Astrocyte of the spinal cord (primary cell): ENCODE data around the gene EZH2.
A peak's percentile ranks its signal among the peaks of the same experiment; 100 is the strongest.

Source experiments
- DNase-seq: peaks from one replicate; pipeline ENCODE4 v3.0.0; 2011; ENCODE audit warnings: low read depth, low spot score
- H3K4me3 ChIP-seq: 2 replicates; pipeline ENCODE4 v1.5.1; 2011; ENCODE audit warnings: low read depth, mild to moderate bottlenecking, low read length, moderate library complexity
- in situ Hi-C: cut with HindIII; loops from 2 replicates; pipeline ENCODE4 v1.10.0; 2017; ENCODE audit warnings: low sequenced_read_pairs
- TF ChIP-seq, protein P1 (sequence below): IDR thresholded peaks from 2 replicates; pipeline ENCODE4 v1.5.1; 2012; ENCODE audit warnings: low read depth, mild to moderate bottlenecking, low read length, inconsistent platforms

EZH2 gene

DNA sequence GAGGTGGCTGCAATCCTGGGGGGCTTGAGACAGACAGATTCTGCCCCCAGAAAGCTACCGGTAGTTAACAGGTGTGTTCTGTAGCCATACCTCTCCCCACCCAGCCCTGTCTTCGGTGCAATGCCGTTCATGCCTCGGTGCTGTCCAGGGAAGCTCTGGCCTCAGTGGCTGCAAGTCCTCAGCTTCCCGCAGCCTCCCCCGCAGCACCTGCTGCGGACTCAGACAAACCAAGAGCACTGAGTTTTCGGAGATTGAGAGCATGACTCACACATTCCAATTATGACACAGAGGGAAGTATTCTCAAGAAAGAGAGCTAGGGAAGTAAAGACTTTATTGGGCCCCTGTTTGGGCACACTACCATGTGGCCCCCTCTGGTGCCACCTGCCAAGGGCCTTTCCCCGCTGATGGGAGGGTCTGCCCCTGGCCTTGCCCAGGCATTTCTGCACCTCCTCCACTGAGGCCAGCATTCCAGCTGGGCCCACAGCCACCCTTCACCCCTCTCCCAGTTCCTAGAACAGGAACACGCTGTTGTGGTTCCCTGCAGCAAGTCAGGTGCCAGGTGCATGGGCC lies 30.2 kb upstream of the EZH2 start:
- no peak overlapping the region for H3K4me3 ChIP-seq
- peak; percentile 74 for DNase-seq
- in situ Hi-C loops, result no loop called here
- TF ChIP-seq, protein P1, sequence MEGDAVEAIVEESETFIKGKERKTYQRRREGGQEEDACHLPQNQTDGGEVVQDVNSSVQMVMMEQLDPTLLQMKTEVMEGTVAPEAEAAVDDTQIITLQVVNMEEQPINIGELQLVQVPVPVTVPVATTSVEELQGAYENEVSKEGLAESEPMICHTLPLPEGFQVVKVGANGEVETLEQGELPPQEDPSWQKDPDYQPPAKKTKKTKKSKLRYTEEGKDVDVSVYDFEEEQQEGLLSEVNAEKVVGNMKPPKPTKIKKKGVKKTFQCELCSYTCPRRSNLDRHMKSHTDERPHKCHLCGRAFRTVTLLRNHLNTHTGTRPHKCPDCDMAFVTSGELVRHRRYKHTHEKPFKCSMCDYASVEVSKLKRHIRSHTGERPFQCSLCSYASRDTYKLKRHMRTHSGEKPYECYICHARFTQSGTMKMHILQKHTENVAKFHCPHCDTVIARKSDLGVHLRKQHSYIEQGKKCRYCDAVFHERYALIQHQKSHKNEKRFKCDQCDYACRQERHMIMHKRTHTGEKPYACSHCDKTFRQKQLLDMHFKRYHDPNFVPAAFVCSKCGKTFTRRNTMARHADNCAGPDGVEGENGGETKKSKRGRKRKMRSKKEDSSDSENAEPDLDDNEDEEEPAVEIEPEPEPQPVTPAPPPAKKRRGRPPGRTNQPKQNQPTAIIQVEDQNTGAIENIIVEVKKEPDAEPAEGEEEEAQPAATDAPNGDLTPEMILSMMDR, result no peak

DNA sequence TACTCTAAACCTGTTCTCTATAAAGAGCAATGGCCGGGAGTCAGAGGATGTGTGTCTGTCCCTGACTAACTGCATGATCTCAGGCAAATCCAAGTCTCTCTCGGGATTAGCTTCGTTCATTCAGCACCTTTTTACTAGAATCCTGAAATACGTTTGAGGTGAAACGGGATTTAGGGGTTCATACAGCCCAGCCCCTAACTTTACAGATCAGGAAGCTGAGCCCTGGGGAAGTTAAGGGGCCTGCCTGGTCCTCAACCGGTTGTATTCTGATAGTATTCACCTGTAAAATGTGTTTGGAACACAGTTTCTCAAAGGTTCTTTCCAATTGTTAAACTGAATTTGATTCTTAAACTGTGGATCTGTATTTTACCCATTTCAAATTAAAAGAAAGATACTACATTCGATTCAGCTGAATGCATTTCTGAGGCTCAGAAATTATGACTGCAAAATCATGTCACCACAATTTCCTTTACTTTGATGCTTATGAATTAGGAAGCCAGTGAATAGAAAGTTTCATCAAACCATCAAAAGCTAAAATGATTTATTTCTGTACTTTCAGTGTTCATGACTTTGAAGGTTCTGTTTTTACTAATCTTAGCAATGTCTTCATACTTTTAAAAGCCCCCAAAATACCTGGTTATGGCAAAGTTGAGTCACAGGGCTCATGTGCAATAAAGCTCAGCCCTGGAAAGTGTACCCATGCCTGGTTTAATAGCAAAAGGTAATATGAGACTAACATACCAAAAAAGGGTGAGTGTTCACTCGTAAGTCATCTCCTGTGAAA lies 28.9 kb upstream of the EZH2 start:
- peak; percentile 6 for DNase-seq
- TF ChIP-seq, protein P1, result no peak
- H3K4me3 ChIP-seq, result no peak overlapping the region
- in situ Hi-C loops, result no loop called here

DNA sequence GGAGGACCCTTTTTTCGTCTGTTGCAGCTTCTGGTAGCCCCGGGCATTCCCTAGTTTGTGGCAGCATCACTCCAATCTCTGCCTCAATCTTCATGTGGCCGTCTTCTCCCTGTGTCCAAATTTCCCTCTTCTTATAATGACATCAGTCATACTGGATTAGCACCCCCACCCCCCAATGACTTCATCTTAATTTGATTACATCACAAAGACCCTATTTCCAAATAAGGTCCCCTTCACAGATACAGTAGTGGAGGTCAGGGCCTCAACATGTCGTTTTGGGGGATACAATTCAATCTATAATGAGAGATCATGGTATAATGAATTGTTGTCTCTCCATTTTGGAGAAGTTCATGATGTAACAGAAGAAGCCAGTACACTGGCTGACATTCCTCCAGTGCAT lies 28.1 kb upstream of the EZH2 start:
- H3K4me3 ChIP-seq, result no peak overlapping the region
- DNase-seq, result no peak
- TF ChIP-seq, protein P1, result no peak
- in situ Hi-C loops, result no loop called here

DNA sequence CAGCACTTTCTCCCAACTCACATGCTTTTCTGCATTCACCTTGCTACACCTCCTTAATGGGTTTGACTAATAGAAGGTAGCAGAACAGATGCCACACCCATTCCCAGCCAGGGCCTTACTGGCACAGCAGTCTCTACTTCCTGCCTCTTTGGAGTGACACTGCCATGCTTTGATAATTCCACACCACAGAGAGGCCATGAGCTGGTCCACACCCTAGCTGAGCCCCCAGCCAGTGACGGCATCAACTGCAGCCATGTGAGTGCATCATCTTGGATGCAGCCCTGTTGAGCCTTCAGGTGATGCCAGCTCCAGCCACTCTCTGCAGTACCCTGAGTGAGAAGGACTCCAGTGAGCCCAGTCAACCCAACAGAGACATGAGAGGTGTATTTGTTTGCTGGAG lies 27.5 kb upstream of the EZH2 start:
- DNase-seq, result no peak

DNA sequence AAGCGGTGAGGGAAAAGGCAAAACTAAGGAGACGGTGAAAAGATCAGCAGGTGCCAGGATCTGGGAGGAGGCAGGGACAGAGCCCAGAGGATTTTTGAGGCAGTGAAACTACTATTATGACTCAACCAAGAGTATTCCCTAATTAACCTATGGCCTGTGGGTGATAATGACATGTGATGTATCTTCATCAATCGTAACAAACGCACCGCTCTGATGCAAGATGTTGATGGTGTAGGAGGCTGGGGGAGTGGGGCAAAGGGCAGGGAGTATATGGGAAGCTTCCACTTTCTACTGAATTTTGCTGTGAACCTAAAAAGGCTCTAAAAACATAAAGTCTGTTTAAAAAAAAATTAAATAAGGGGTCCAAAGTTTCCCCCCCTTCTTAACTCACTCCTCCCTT lies 25.5 kb upstream of the EZH2 start:
- DNase-seq, result no peak
- H3K4me3 ChIP-seq, result no peak overlapping the region
- TF ChIP-seq, protein P1, result no peak
- in situ Hi-C loops, result no loop called here

More for the DNA sequence above, 27.5 kb upstream of the EZH2 start:
- TF ChIP-seq, protein P1, result no peak
- H3K4me3 ChIP-seq, result no peak overlapping the region
- in situ Hi-C loops, result no loop called here

DNA sequence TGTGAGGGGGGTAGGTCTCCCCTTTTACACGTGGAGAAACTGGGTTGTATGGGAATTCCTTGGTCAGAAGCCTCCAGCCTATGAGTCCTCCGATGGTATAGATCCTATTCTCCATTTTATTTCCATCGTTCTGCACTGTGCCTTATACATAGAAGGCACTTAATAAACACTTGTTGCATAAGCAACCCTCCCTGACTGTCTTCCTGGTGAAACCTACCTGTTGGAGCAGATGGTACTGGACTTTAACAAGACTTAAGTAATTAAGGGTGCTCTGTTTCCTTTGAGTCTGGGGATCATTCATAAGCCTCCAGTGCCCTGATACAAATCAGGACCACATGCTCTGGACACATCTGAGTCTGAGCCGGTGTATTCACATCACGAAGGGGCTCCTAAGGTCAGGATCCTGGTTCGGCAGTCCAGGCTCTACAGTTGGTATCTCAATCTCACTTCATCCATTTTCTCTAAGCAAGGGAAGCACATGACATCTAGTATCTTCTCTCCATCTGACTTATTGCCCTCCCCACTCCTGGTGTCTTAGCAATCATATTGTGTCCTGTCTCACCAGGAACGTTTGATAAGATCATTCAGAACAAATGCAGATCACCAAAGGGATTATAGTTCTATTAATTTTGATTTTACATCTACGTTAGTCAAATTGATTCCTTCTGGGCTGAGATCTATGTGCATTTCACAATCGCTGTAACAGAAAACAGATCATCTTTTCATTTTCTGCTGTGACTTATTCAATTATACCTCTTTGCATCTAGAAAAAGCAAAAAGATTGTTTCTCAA lies 22.8 kb upstream of the EZH2 start:
- no peak overlapping the region for H3K4me3 ChIP-seq
- DNase-seq, result no peak
- TF ChIP-seq, protein P1, result no peak
- in situ Hi-C loops, result no loop called here
